NK-92 (cell line): Measurements from ENCODE around the gene GMPR.

Experiments used
- DNase-seq: peaks from one replicate; lab custom pipeline; 2025; ENCODE audit not compliant: unreplicated experiment; lab: John Stamatoyannopoulos, UW

GMPR gene

DNA sequence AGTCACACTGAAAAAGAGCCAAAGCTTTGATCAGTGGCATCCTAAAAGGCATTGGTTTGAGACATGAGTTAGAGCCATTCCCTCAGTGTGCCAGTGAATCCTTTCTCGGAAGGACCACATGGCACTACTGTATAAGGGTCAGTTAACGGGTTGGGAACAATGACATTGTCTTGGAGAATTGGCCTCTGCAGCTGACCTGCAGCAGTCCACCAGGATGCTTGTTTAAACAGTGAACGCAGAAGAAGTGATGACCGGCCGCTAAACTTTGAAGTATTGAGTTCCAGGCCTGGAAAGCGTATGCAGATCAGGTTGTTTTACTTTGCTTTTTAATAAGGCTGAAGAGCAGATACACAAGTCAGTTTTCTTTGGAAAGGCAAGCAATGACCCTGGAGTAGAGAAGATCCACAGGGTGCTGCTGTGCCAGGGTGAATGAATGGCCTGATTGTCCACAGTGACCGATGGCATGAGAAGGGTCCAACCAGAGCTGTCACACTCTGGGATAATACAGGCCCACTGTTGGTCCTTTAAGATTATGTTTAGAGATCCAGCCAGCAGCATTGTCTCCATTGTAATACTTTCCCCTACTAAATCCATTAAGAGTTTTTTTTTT lies 57.8 kb downstream of the GMPR start:
- DNase-seq: no peak

DNA sequence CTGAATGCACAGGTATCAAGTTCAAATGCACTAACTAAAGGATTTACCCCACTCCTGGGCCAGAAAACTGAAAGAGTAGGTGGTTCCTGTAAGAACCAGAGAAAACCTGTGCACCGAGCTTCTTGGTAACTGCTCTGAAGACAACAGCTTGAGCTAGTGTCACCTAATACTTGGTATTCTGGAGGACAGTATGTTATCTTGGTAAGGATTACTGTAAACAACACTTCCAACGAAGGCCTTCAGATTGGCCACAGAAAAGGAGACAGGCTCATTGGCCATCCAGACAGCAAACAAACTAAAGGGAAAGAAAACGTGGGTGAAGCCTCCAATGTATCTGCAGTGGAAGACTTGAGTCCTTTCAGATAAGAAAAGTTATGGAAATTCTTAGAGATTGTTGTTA lies 61.5 kb downstream of the GMPR start:
- DNase-seq: no peak

DNA sequence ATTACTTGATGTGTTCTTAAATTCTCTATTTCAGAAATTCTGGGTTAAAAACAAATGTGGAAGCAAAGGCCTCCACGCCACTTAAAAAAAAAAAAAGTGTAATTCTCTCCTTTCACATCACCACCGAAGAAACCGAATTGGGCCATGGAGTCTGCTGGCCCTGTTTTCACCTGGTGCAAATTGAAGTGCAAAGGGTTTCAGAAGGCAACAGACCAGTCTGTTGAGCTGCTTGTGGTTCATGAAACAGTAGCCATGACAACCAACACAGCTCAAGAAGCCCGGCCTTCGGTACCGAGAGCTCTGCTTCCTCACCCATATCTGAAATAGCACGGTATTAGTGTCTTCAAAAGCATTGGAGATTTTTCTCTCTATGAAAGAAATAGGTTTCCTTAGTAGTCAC lies 63.1 kb downstream of the GMPR start:
- DNase-seq: no peak

DNA sequence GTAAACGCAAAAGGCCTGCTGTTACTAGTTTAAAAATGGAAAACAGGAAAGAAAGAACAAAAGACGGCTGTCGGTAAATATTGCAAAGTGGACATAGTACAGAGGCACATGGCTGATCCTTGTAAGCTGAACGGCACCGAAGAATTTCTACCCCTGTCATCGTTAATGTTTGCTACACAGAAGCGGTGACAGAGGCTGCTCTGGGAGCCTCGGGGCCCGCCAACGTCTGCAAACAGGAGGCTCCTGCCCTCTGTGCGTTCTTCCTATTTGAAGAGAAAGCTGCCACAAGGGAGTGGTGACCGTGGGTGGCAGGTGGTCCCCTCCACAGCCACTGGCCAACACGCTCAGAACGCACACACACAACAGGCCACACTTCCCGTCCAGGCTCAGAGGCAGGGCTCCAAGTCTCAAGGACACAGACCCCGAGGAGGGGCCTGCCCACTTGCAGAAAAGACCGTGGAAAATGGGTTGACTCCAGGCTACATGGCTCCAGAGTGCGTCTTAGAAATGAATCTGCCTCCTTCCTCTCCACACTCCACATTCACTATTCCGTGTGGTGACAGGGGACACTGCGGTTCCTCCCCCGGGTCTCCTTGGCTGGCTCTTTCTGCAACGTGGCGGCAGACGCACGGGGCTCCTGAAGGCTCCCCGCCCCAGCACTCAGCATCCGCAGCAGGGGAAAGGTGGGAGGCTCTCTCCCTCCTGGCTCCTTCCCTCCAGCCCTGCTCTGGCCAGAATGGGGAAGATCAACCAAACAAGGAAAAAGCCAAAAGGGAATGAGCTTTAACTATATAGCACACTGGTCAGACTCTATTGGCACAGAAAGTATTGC lies 64.5 kb downstream of the GMPR start:
- no peak for DNase-seq

- DNase-seq: no peak
These were observed 66.9 kb downstream of the GMPR start for GRCh38 chr6:16305246-16305725.

DNA sequence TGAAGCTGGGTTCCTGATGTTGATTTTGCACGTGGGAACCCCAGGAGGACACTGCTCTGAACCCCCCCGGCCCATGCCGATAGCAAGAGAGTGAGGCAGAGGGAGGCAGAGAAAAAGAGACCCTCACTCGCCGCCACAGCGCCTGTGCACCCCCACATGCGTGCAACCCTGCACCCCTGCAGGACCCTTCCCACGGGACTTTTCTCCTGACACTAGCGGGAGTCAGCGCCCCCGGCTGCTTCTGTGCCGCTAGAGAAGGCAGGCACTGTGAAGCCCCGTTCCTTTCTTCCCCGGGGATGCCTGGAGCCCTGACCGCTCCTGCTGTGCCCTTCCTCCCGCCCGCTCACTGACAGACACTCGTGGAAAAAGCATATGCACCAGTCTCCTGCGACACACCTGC lies 67.4 kb downstream of the GMPR start:
- no peak for DNase-seq

- no peak for DNase-seq
These were observed 67.9 kb downstream of the GMPR start for GRCh38 chr6:16306334-16306733.

DNA sequence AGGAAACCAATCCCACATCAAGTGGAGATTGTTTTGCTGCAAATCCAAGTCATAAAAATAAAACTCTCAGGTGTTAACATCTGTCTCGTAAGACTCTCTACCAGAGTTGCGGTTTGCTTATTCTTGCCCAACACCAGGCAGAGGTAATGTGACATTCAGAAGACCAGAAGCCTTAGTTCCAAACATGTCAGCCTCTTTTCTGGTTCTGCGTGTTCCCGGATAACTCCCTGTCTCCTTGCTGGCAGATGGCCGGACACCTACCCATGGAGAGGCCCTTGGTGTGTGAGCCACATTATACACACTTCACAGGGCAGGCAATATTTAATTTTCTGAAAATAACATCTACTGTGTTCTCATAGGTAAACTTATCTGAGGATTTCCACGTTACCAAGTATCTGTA lies 73.4 kb downstream of the GMPR start:
- DNase-seq: no peak

GRCh38 chr6:16313732-16314131 lies 75.3 kb downstream of the GMPR start:
- no peak for DNase-seq

DNA sequence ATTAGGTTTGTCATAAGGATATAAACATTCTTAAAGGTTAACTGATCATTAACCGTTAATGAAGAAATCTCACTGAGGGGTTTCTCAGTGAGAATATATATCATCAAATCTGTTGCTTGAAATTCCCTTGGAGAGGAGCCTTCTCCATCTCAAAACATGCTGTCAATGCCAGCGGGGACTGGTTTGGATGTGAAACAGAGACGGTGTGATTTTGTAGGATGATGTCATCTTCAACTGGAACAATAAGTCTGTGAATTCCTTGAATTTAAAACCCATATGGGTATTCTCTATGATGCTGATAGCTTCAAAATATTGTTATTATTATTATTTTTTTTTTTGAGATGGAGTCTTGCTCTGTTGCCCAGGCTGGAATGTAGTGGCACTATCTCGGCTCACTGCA lies 75.9 kb downstream of the GMPR start:
- DNase-seq: no peak

GRCh38 chr6:16316741-16317251 lies 78.4 kb downstream of the GMPR start:
- DNase-seq: no peak

DNA sequence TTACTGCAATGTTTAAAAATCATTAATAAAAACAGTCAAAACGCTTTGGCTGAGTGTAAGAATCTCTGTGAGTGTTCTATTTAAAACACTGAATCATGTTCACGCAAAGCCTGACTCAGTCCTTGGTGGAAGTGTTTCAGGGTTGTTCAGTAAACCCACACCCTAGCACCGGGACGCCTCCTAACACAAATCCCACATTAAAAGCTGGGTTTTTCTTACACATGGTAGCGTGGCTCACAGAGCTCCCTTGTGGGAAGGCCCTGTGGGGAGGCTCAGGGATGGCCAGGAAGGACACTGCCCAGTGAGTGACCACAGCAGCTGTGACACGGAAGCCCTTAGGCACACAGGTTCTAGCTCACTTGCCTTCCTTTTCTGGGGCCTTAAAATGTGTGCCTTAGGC lies 80.2 kb downstream of the GMPR start:
- DNase-seq: no peak

DNA sequence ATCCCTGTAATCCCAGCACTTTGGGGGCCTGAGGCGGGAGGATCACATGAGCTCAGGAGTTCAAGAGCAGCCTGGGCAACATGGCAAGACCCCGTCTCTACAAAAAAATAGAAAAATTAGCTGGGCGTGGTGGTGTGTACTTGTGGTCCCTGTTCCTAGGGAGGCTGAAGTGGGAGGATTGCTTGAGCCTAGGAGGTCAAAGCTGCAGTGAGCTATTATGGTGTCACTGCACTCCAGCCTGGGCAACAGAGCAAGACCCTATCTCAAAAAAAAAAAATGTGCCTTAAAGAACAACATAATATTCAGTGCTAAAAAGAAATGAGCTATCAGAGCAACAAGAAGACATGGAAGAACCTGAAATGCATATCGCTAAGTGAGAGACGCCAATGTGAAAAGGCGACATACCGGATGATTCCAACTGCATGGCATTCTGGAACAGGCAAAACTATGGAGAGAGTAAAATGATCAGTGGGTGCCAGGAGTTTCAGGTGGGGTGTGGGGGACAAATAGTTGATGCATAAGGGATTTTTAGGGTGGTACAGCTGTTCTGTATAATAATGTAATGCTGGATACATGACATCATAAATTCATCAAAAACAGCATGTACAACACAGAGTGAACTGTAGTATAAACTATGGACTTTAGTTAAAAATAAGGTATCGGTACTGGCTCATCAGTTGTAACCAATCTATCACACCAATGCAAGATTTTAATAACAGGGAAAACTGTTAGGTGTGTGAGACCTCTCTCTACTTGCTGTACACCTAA lies 80.8 kb downstream of the GMPR start:
- DNase-seq: no peak

- DNase-seq: no peak
These were observed 81.6 kb downstream of the GMPR start for GRCh38 chr6:16319813-16320532.

- DNase-seq: no peak
These were observed 82.3 kb downstream of the GMPR start for GRCh38 chr6:16320533-16321340.

DNA sequence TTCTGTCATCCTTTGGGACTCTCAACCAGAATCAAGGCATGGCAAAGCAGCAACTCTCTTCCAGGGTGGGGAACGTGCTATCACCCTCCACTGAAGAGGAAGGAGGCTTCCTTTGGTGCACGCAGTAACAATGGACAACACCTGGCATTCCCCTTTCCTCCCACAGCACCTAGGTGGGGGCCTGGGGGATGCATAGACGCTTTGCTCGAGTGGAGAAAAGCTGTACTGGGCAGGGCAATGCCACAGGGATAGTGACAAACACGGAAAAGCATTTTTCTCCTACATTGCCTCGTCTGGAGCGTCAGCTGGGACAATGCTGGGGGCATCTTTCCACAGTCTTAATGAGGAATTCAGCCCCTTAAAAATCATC lies 82.9 kb downstream of the GMPR start:
- DNase-seq: no peak

GRCh38 chr6:16321826-16322225 lies 83.4 kb downstream of the GMPR start:
- no peak for DNase-seq

- DNase-seq: peak; percentile 43
These were observed 84.4 kb downstream of the GMPR start for GRCh38 chr6:16322666-16323312.

DNA sequence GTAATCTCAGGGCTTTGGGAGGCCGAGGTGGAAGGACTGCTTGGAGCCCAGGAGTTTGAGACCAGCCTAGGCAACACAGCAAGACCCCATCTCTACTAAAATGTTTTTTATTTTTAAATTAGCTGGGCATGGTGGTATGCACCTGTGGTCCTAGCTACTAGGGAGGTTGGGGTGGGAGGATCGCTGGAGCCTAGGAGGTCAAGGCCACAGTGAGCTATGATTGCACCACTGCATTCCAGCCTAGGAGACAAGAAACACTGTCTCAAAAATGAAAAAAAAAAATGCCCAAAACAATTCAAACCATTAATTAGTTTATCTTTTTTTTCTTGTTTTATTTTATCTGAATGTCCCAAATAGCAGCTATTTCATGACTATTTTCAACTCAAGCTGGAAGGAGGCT lies 85.8 kb downstream of the GMPR start:
- no peak for DNase-seq
